HG03520 (cell line): Measurements from ENCODE around the gene AP3S2.

Source experiments
- ATAC-seq: cut with Tn5 transposase; IDR thresholded peaks from one replicate; pipeline ENCODE4 v1.9.1; 2021; ENCODE audit warnings: mild to moderate bottlenecking, moderate library complexity; ENCODE audit not compliant: unreplicated experiment

The AP3S2 gene

GRCh38 chr15:89818287-89818686 lies 75.5 kb downstream of the AP3S2 start:
- no peak for ATAC-seq

GRCh38 chr15:89817701-89818280 lies 76.0 kb downstream of the AP3S2 start:
- no peak for ATAC-seq

- no peak for ATAC-seq
Observed at GRCh38 chr15:89815769-89816168, 78.0 kb downstream of the AP3S2 start.

- no peak for ATAC-seq
Observed at GRCh38 chr15:89814112-89814742, 79.6 kb downstream of the AP3S2 start.

GRCh38 chr15:89813381-89814111 lies 80.2 kb downstream of the AP3S2 start:
- ATAC-seq, result no peak

GRCh38 chr15:89812847-89813320 lies 80.9 kb downstream of the AP3S2 start:
- no peak for ATAC-seq

GRCh38 chr15:89812011-89812846 lies 81.6 kb downstream of the AP3S2 start:
- no peak for ATAC-seq

GRCh38 chr15:89810837-89811236 lies 83.0 kb downstream of the AP3S2 start:
- ATAC-seq, result no peak

- ATAC-seq, result no peak
Observed at GRCh38 chr15:89809787-89810148, 84.0 kb downstream of the AP3S2 start.

- no peak for ATAC-seq
Observed at GRCh38 chr15:89809093-89809786, 84.6 kb downstream of the AP3S2 start.

GRCh38 chr15:89808160-89808870 lies 85.5 kb downstream of the AP3S2 start:
- no peak for ATAC-seq

GRCh38 chr15:89807689-89808088 lies 86.1 kb downstream of the AP3S2 start:
- no peak for ATAC-seq

GRCh38 chr15:89806559-89807550 lies 86.9 kb downstream of the AP3S2 start:
- no peak for ATAC-seq

GRCh38 chr15:89806210-89806558 lies 87.6 kb downstream of the AP3S2 start:
- ATAC-seq, result no peak

- no peak for ATAC-seq
Observed at GRCh38 chr15:89805241-89806209, 88.3 kb downstream of the AP3S2 start.

- ATAC-seq, result no peak
Observed at GRCh38 chr15:89803941-89804800, 89.6 kb downstream of the AP3S2 start.
